ENCODE results near the gene CIITA. TPM values are rescaled to one million over a fixed set of nuclear protein-coding genes. Genes with fewer than 3 reads are reported as not detected.
"Not testable (repeated sequence)": the region's sequence is repeated elsewhere in the genome, so short reads cannot be mapped to it uniquely, and the experiment has no call there.

Gene CIITA
- polyA plus RNA-seq, 1 donor (not counting 4 experiments of a cell fraction or from before 2014, with no cell fraction given), result 0.05 TPM

DNA sequence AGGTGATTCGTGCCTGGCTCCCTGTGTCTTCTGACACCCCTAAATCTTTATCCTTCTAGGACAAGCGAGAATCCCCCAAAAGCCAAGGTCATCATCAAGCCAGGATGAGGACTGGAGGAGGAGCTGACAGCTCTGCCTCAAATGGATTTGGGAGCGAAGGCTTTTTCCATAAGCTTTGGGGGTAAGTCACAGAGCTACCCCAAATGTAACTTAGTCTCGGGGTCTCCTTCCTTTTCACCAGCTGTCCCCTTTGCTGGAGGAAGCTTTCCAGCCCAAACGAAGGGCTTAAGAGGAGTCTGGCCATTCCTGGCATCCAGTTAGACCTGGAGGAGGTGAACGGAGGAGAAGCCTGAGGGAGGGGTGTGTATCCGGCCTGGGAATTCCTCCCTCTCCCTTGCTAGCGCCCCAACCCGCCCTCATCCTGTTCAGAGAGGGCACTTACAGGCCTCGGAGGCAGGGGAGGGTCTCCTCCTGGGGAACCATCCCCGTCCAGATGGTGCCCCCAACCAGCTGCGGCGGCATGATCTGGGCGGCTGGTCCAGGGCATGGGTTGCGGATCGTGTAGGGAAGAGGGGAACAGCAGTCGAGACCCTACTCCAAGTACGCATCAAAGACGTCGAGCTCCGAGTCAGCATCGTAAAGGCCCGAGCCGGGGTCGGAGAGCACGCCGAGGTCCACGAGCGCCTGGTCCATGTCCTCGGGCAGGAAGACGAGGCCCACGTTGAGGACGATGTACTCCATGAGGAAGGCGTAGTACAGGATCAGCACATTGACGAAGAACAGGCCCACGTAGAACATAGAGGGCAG, 64.3 kb downstream of the CIITA start:
- peaks cover 8 to 23% of the 10 kb centered on the region in 2 experiments for H3K36me3 ChIP-seq (ENCODE audit: control insufficient read depth in 2 of 2, extremely low read depth in 1 of 2, insufficient read depth in 2 of 2, low read length in 2 of 2)
- H4K20me1 ChIP-seq (ENCODE audit: control insufficient read depth, extremely low read depth, insufficient read depth, low read length), result peaks cover 31% of the 10 kb centered on the region
- peak overlapping the region; percentile 70 for H3K9ac ChIP-seq (ENCODE audit: control insufficient read depth, extremely low read depth, insufficient read depth, low read length)
- H3K4me2 ChIP-seq (ENCODE audit: control insufficient read depth, extremely low read depth, insufficient read depth, low read depth, low read length), result peak overlapping the region; percentile 92
- H3K9me3 ChIP-seq (ENCODE audit: control insufficient read depth, low read depth, low read length), result no peaks in the 10 kb centered on the region
- peak overlapping the region; percentile 65 to 84 (median 80) for H3K4me3 ChIP-seq (ENCODE audit: control insufficient read depth in 2 of 3, extremely low read depth in 1 of 3, insufficient read depth in 2 of 3, low read depth in 1 of 3, low read length in 3 of 3)
- peak overlapping the region; percentile 38 for H3K27ac ChIP-seq (ENCODE audit: control insufficient read depth, insufficient read depth, low read length)
- dilution Hi-C loops (cut with MboI; ENCODE audit: extremely low pct_ligation_motif_present, low sequenced_read_pairs), result no loop called here
- no peak for DNase-seq (ENCODE audit: low read depth, low spot score)
- peaks cover 52% of the 10 kb centered on the region for H3K4me1 ChIP-seq (ENCODE audit: control insufficient read depth, extremely low read depth, insufficient read depth, low read length)
- TF ChIP-seq EZH2 (IDR thresholded peaks at IDR 0.05; ENCODE audit: low read length) (no peak), CTCF (optimal IDR thresholded peaks at IDR 0.05 in 1 of 3, IDR thresholded peaks at IDR 0.05 in 1 of 3, conservative IDR thresholded peaks at IDR 0.05 in 1 of 3; ENCODE audit: extremely low read depth in 1 of 3, insufficient read depth in 2 of 3, low read length in 3 of 3) (no peak)
- no peak overlapping the region for H2AFZ ChIP-seq (ENCODE audit: control insufficient read depth, low read length)
- H3K27me3 ChIP-seq (ENCODE audit: control insufficient read depth, extremely low read depth, insufficient read depth, low read length), result no peaks in the 10 kb centered on the region
- peaks cover 71% of the 10 kb centered on the region for H3K79me2 ChIP-seq (ENCODE audit: control insufficient read depth, insufficient read depth, low read length)
- H3K9me1 ChIP-seq (ENCODE audit: control insufficient read depth, extremely low read depth, insufficient read depth, low read length), result peaks cover 5% of the 10 kb centered on the region
- FAIRE-seq, result no peak

- H3K9me3 ChIP-seq (ENCODE audit: control insufficient read depth, low read depth, low read length); dilution Hi-C loops (cut with MboI; ENCODE audit: extremely low pct_ligation_motif_present, low sequenced_read_pairs); DNase-seq (ENCODE audit: low read depth, low spot score); H3K9me1 ChIP-seq (ENCODE audit: control insufficient read depth, extremely low read depth, insufficient read depth, low read length); H3K4me2 ChIP-seq (ENCODE audit: control insufficient read depth, extremely low read depth, insufficient read depth, low read depth, low read length); FAIRE-seq; H2AFZ ChIP-seq (ENCODE audit: control insufficient read depth, low read length); H3K27me3 ChIP-seq (ENCODE audit: control insufficient read depth, extremely low read depth, insufficient read depth, low read length): not testable (repeated sequence)
- Histone ChIP-seq H3K4me1 (ENCODE audit: control insufficient read depth, extremely low read depth, insufficient read depth, low read length) (peaks cover 58% of the 10 kb centered on the region), H3K4me3 (ENCODE audit: control insufficient read depth in 2 of 3, extremely low read depth in 1 of 3, insufficient read depth in 2 of 3, low read depth in 1 of 3, low read length in 3 of 3) (peak overlapping the region; percentile 65 to 84 (median 80)), H3K36me3 (ENCODE audit: control insufficient read depth in 2 of 2, extremely low read depth in 1 of 2, insufficient read depth in 2 of 2, low read length in 2 of 2) (peaks cover 4 to 23% of the 10 kb centered on the region in 2 experiments), H4K20me1 (ENCODE audit: control insufficient read depth, extremely low read depth, insufficient read depth, low read length) (peaks cover 31% of the 10 kb centered on the region), H3K9ac (ENCODE audit: control insufficient read depth, extremely low read depth, insufficient read depth, low read length) (peak overlapping the region; percentile 70), H3K79me2 (ENCODE audit: control insufficient read depth, insufficient read depth, low read length) (peaks cover 72% of the 10 kb centered on the region), H3K27ac (ENCODE audit: control insufficient read depth, insufficient read depth, low read length) (peak overlapping the region; percentile 10)
Observed at GRCh38 chr16:10941935-10942351, 64.9 kb downstream of the CIITA start.

All from keratinocyte (primary cell).